ENCODE data around the gene SUSD6. TPM values are rescaled to one million over a fixed set of nuclear protein-coding genes. Genes with fewer than 3 reads are reported as not detected.
A peak's percentile ranks its signal among the peaks of the same experiment; 100 is the strongest.

SUSD6 gene
- total and polyA plus RNA-seq, 2 donors (not counting 1 experiment from before 2014, with no cell fraction given) = 62.3 to 97.8 TPM

DNA sequence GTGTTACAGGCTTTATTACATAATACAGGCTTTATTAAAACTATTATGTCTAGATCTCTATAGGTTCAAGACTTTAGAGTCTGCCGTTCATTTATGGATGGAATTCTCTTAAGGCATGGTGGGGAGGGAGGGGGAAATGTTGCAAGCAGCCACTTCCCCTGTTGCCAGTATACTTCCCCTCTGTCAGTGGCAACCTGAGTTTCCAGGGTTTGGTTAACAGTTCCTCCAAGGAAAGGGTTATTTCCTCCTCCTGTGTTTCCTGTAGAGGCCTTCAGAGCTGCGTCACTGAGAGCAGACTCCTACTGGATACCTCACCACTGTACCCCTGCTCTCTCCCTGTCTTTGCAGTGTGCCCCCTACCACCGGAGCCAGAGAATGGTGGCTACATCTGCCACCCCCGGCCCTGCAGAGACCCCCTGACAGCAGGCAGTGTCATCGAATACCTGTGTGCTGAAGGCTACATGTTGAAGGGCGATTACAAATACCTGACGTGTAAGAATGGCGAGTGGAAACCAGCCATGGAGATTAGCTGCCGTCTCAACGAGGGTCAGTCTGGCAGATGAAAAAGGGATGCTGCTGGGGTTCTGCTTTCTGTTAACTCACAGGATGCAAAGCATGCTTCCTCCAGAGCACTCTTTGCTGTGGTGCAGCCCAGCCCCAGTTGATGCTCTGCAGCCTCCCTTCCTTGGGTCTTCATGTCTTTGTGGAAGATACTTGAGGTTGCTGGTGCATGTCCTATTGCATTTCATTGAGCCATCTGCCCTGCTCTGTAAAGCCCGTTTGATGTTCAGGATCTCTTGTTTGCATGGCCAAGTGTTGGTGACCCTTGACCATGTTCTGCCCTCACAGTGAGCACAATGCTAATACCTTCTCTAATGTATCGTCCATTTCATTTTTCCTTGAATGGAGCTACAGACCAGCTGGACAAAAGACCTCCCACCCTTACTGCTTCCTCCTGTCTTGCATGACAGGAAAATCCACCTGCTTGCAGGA lies 91.9 kb downstream of the SUSD6 start:
- Histone ChIP-seq H3K27me3 (replicated peaks in 1 of 4; ENCODE audit: control extremely low read depth in 1 of 4, control insufficient read depth in 3 of 4, insufficient read depth in 4 of 4, low read length in 3 of 4) (no peaks in the 10 kb centered on the region), H3K9me3 (ENCODE audit: control extremely low read depth in 1 of 3, control insufficient read depth in 2 of 3, insufficient read depth in 1 of 3, low read length in 2 of 3) (no peaks in the 10 kb centered on the region), H3K79me2 (ENCODE audit: control insufficient read depth, insufficient read depth, low read length) (peaks cover 87% of the 10 kb centered on the region), H3K4me3 (ENCODE audit: control extremely low read depth in 1 of 5, extremely low read depth in 1 of 5, insufficient read depth in 1 of 5, low read depth in 2 of 5, low read length in 4 of 5) (no peak overlapping the region), H3K4me2 (replicated peaks; ENCODE audit: low read depth, low read length, poor library complexity, severe bottlenecking) (peak overlapping the region; percentile 55), H3K36me3 (replicated peaks in 1 of 2; ENCODE audit: control extremely low read depth in 1 of 2, control insufficient read depth in 1 of 2, extremely low read depth in 1 of 2, insufficient read depth in 2 of 2, low read length in 1 of 2) (peaks cover 3 to 42% of the 10 kb centered on the region in 2 experiments), H4K20me1 (ENCODE audit: control insufficient read depth, insufficient read depth, low read length, poor library complexity, severe bottlenecking) (peaks cover 63% of the 10 kb centered on the region), H3K27ac (ENCODE audit: low read length in 2 of 2) (peak overlapping the region; percentile 48 to 57), H3K4me1 (ENCODE audit: control insufficient read depth in 2 of 2, insufficient read depth in 2 of 2, low read length in 2 of 2) (peaks cover 48 to 51% of the 10 kb centered on the region in 2 donors), H3K9ac (ENCODE audit: low read length) (no peak overlapping the region), H2AFZ (ENCODE audit: insufficient read depth, low read depth, low read length, poor library complexity, severe bottlenecking) (no peak overlapping the region)
- peak; percentile 72 for ATAC-seq (ENCODE audit: low read depth)
- Mint-ChIP-seq H3K4me3 (peak overlapping the region; percentile 66), H3K4me1 (peaks cover 74% of the 10 kb centered on the region), H3K27ac (peak overlapping the region; percentile 87), H3K27me3 (no peaks in the 10 kb centered on the region), H3K9me3 (ENCODE audit: insufficient read depth) (no peaks in the 10 kb centered on the region)
- peak; percentile 50 for DNase-seq
- WGBS (ENCODE audit: insufficient coverage) = 30% methylated on average over 10 of the region's 12 CpGs
- POLR2A ChIA-PET = no interaction called here
- no peak for TF ChIP-seq EZH2 (IDR thresholded peaks at IDR 0.05; ENCODE audit: borderline replicate concordance, insufficient read depth, low read depth, low read length, poor library complexity, severe bottlenecking)
- TF ChIP-seq, protein P1, sequence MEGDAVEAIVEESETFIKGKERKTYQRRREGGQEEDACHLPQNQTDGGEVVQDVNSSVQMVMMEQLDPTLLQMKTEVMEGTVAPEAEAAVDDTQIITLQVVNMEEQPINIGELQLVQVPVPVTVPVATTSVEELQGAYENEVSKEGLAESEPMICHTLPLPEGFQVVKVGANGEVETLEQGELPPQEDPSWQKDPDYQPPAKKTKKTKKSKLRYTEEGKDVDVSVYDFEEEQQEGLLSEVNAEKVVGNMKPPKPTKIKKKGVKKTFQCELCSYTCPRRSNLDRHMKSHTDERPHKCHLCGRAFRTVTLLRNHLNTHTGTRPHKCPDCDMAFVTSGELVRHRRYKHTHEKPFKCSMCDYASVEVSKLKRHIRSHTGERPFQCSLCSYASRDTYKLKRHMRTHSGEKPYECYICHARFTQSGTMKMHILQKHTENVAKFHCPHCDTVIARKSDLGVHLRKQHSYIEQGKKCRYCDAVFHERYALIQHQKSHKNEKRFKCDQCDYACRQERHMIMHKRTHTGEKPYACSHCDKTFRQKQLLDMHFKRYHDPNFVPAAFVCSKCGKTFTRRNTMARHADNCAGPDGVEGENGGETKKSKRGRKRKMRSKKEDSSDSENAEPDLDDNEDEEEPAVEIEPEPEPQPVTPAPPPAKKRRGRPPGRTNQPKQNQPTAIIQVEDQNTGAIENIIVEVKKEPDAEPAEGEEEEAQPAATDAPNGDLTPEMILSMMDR (IDR thresholded peaks at IDR 0.05) = no peak
- CTCF ChIA-PET = interaction anchor here (0.7 to 1.6 kb wide), 5 partner anchors 10 to 99 kb away, joined by 3 read pairs; no protein-coding TSS in a partner anchor
- intact Hi-C loops (cut with micrococcal nuclease) = no loop called here

GRCh38 chr14:69704319-69704718 lies 92.9 kb downstream of the SUSD6 start:
- Mint-ChIP-seq H3K4me3 (no peak overlapping the region), H3K4me1 (peaks cover 69% of the 10 kb centered on the region), H3K9me3 (ENCODE audit: insufficient read depth) (no peaks in the 10 kb centered on the region), H3K27me3 (no peaks in the 10 kb centered on the region), H3K27ac (peak overlapping the region; percentile 87)
- ATAC-seq (ENCODE audit: low read depth) (no peak), DNase-seq (no peak)
- peaks cover 66% of the 10 kb centered on the region for H4K20me1 ChIP-seq (ENCODE audit: control insufficient read depth, insufficient read depth, low read length, poor library complexity, severe bottlenecking)
- peaks cover 47 to 55% of the 10 kb centered on the region in 2 donors for H3K4me1 ChIP-seq (ENCODE audit: control insufficient read depth in 2 of 2, insufficient read depth in 2 of 2, low read length in 2 of 2)
- TF ChIP-seq, protein P1 (IDR thresholded peaks at IDR 0.05) = no peak
- no peak for TF ChIP-seq EZH2 (IDR thresholded peaks at IDR 0.05; ENCODE audit: borderline replicate concordance, insufficient read depth, low read depth, low read length, poor library complexity, severe bottlenecking)
- ChIA-PET POLR2A (no interaction called here), CTCF (interaction anchor here (0.7 to 1.7 kb wide), 4 partner anchors 31 to 100 kb away, joined by 3 to 4 read pairs (median 3); no protein-coding TSS in a partner anchor)
- intact Hi-C loops (cut with micrococcal nuclease) = no loop called here
- H3K9ac ChIP-seq (ENCODE audit: low read length) = no peak overlapping the region
- no peaks in the 10 kb centered on the region for H3K9me3 ChIP-seq (ENCODE audit: control extremely low read depth in 1 of 3, control insufficient read depth in 2 of 3, insufficient read depth in 1 of 3, low read length in 2 of 3)
- WGBS (ENCODE audit: insufficient coverage) = 94% methylated on average over 5 of the region's 5 CpGs
- H3K4me3 ChIP-seq (ENCODE audit: control extremely low read depth in 1 of 5, extremely low read depth in 1 of 5, insufficient read depth in 1 of 5, low read depth in 2 of 5, low read length in 4 of 5) = no peak overlapping the region
- H3K27me3 ChIP-seq (replicated peaks in 1 of 4; ENCODE audit: control extremely low read depth in 1 of 4, control insufficient read depth in 3 of 4, insufficient read depth in 4 of 4, low read length in 3 of 4) = no peaks in the 10 kb centered on the region
- H3K36me3 ChIP-seq (replicated peaks in 1 of 2; ENCODE audit: control extremely low read depth in 1 of 2, control insufficient read depth in 1 of 2, extremely low read depth in 1 of 2, insufficient read depth in 2 of 2, low read length in 1 of 2) = peaks cover 1 to 51% of the 10 kb centered on the region in 2 experiments
- H3K27ac ChIP-seq (ENCODE audit: low read length in 2 of 2) = no peak overlapping the region
- H2AFZ ChIP-seq (ENCODE audit: insufficient read depth, low read depth, low read length, poor library complexity, severe bottlenecking) = no peak overlapping the region
- H3K79me2 ChIP-seq (ENCODE audit: control insufficient read depth, insufficient read depth, low read length) = peaks cover 87% of the 10 kb centered on the region
- H3K4me2 ChIP-seq (replicated peaks; ENCODE audit: low read depth, low read length, poor library complexity, severe bottlenecking) = no peak overlapping the region

Data from B cell (primary cell).